ENCODE results near the gene CTAG2.
"Not testable (repeated sequence)": the region's sequence is repeated elsewhere in the genome, so short reads cannot be mapped to it uniquely, and the experiment has no call there.

CTAG2 gene

DNA sequence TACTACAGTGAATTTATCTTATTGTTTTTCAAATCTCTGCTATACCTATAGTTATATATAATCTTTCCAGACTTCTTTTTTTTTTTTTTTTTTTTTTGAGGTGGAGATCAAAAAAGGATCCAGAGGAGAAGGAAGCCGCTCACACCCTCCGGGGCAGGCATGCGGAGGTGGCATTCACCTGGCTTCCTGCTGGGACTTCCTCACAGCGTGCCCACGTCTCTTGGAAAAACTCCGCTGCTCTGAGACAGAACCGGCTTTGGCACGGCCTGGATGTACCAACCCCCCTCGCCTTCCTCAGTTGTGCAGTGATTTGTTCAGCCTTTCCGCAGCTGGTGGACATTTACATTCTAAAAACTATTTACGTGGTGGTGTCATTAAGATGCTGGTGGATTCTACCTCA, 45.4 kb downstream of the CTAG2 start:
- not testable (repeated sequence) for H3K27ac ChIP-seq, H3K36me3 ChIP-seq, H3K4me3 ChIP-seq, H3K4me1 ChIP-seq, H3K9me3 ChIP-seq, H3K9ac ChIP-seq, H4K20me1 ChIP-seq, H3K4me2 ChIP-seq
- peaks cover 59% of the 10 kb centered on the region for H3K27me3 ChIP-seq

- no peak overlapping the region for H3K4me2 ChIP-seq
- H3K9ac ChIP-seq = no peak overlapping the region
- peaks cover 64% of the 10 kb centered on the region for H3K27me3 ChIP-seq
- no peak for TF ChIP-seq Cebpa-rat (IDR thresholded peaks at IDR 0.05)
- no peaks in the 10 kb centered on the region for H3K9me3 ChIP-seq
- H3K4me3 ChIP-seq = no peak overlapping the region
- H3K36me3 ChIP-seq = no peaks in the 10 kb centered on the region
- H4K20me1 ChIP-seq = no peaks in the 10 kb centered on the region
- H3K4me1 ChIP-seq = no peaks in the 10 kb centered on the region
- H3K27ac ChIP-seq = no peak overlapping the region
Measured at GRCh38 chrX:154607370-154607769, 46.0 kb downstream of the CTAG2 start.

GRCh38 chrX:154605566-154605965, 47.8 kb downstream of the CTAG2 start:
- no peak overlapping the region for H3K4me2 ChIP-seq
- no peak for TF ChIP-seq Cebpa-rat (IDR thresholded peaks at IDR 0.05)
- H3K36me3 ChIP-seq = no peaks in the 10 kb centered on the region
- no peak overlapping the region for H3K9ac ChIP-seq
- no peak overlapping the region for H3K27ac ChIP-seq
- H3K4me1 ChIP-seq = no peaks in the 10 kb centered on the region
- peaks cover 80% of the 10 kb centered on the region for H3K27me3 ChIP-seq
- no peaks in the 10 kb centered on the region for H3K9me3 ChIP-seq
- H3K4me3 ChIP-seq = no peak overlapping the region
- H4K20me1 ChIP-seq = no peaks in the 10 kb centered on the region

DNA sequence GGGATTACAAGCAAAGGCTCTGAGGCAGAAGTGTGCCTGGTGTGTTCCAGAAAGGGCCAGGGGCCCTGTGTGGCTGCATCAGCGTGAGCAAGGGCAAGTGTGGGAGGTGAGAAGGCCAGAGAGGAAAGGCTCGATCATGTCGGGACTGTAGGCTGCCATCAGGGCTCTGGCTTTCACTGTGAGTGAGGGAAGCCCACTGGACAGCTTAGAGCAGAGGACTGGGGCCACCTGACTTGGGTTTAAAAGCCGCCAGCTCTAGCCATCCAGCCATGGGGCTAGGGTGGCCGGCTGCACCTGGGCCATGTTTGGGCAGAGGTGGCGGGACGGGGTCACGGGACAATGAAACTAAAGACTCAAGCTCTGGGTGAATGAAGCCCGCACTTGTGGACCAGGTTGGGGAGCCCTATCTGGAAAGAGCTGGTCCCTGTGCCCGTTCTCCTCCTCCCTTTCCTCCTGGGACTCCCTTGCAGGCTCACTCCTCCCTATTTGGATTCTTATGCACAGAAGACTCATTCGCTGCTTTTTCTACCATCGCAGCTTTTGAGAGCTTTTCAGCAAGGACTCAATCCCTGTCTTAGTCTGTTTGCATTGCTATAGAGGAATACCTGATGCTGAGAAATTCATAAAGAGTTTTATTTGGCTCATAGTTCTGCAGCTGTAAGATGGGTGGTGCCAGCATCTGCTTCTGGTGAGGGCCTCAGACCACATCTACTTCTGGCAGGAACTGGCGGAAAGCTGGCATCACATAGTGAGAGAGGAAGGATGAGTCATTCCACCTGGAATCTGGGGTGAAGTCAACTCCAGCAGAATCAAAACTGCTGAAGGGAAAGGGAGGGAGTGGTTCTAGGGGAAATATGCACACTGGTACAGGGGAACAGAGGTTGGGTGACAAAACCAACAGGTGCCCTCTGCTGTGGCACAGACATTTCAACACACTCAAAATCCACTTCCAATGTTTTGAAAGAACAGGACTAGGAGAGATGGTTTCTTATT, 49.6 kb downstream of the CTAG2 start:
- H3K9ac ChIP-seq = no peak overlapping the region
- no peaks in the 10 kb centered on the region for H4K20me1 ChIP-seq
- peaks cover 85% of the 10 kb centered on the region for H3K27me3 ChIP-seq
- no peaks in the 10 kb centered on the region for H3K36me3 ChIP-seq
- H3K4me3 ChIP-seq = no peak overlapping the region
- H3K4me2 ChIP-seq = no peak overlapping the region
- no peaks in the 10 kb centered on the region; the same call in 1 of the 2 replicates for H3K9me3 ChIP-seq
- H3K27ac ChIP-seq = no peak overlapping the region
- TF ChIP-seq Cebpa-rat (IDR thresholded peaks at IDR 0.05) = no peak
- peaks cover 8% of the 10 kb centered on the region for H3K4me1 ChIP-seq

DNA sequence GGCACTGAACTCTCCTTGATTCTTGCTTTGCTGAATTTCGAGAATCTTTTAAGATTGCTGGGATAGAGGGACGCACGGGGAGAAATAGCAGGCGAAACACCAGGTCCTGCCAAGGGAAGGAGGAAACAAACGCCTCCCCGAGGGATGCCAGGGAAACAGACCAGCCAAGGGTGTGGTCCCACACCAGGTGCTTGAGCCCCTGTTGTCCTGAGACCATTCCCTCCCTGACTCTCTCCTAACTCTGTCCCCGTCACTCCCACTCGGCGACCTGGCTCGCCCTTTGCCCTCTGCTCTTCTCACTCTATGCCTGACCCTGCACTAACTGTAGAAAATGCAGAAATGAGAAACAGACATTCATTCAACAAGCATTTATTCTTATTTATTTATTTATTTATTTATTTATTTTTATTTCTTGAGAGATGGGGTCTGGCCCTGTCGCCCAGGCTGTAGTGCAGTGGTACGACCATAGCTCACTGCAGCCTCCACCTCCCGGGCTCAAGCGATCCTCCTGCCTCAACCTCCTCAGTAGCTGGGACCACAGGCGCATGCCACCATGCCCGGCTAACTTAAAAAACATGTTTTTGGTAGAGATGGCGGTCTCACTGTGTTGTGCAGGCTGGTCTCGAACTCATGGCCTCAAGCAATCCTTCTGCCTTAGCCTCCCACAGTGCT, 50.5 kb downstream of the CTAG2 start:
- no peaks in the 10 kb centered on the region for H4K20me1 ChIP-seq
- H3K4me1 ChIP-seq = peaks cover 8% of the 10 kb centered on the region
- peaks cover 87% of the 10 kb centered on the region for H3K27me3 ChIP-seq
- peaks cover under 1% of the 10 kb centered on the region; the same call in 1 of the 2 replicates for H3K9me3 ChIP-seq
- H3K4me3 ChIP-seq = no peak overlapping the region
- no peak overlapping the region for H3K27ac ChIP-seq
- no peak overlapping the region for H3K4me2 ChIP-seq
- TF ChIP-seq Cebpa-rat (IDR thresholded peaks at IDR 0.05) = no peak
- H3K9ac ChIP-seq = no peak overlapping the region
- H3K36me3 ChIP-seq = no peaks in the 10 kb centered on the region

DNA sequence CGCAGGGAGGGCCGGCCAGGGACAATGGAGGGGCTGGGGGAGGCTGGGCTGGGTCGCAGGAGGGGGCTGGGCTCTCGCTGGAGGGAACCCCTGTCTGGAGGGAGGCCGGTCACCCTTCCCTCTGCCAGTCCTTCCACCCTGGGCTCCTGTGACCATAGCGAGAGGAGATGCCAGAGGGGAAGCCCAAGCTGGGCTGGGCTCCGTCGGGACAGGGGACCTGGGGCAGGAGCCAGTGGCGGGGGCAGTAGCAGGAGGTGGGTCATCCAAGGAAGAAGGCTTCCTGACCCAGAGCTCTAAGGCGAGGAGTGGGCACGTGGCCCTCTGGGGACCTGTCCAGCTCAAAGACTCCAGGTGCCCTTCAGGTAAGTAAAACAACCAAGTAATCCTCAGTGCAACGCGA, 51.2 kb downstream of the CTAG2 start:
- no peaks in the 10 kb centered on the region for H3K36me3 ChIP-seq
- H4K20me1 ChIP-seq = no peaks in the 10 kb centered on the region
- H3K27me3 ChIP-seq = peaks cover 90% of the 10 kb centered on the region
- TF ChIP-seq Cebpa-rat (IDR thresholded peaks at IDR 0.05) = no peak
- peaks cover 8% of the 10 kb centered on the region for H3K9me3 ChIP-seq
- no peak overlapping the region for H3K4me2 ChIP-seq
- no peak overlapping the region for H3K27ac ChIP-seq
- H3K4me1 ChIP-seq = peaks cover 8% of the 10 kb centered on the region
- H3K9ac ChIP-seq = no peak overlapping the region
- no peak overlapping the region for H3K4me3 ChIP-seq

All from BLaER1 (cell line).